GM12878 (cell line): Measurements from ENCODE around the gene USP37. TPM values are rescaled to one million over a fixed set of nuclear protein-coding genes. Genes with fewer than 3 reads are reported as not detected.
A peak's percentile ranks its signal among the peaks of the same experiment; 100 is the strongest.

Source experiments
- HDAC2 ChIP-seq: fragments of 200-600 bp; sonication (generic); IDR thresholded peaks from 2 replicates; pipeline ENCODE4 v1.6.1; 2017
- KDM1A ChIP-seq: fragments of 200-600 bp; sonication (generic); IDR thresholded peaks from 2 replicates; pipeline ENCODE4 v1.6.1; 2016; ENCODE audit warnings: borderline replicate concordance
- MYC ChIP-seq: IDR thresholded peaks from 2 replicates; pipeline ENCODE4 v1.6.1; 2011; ENCODE audit warnings: mild to moderate bottlenecking, low read length, moderate library complexity, inconsistent platforms; ENCODE audit not compliant: insufficient read depth, insufficient replicate concordance, insufficient read length, severe bottlenecking
- NFXL1 ChIP-seq: fragments of 450-650 bp; IDR thresholded peaks from 2 replicates; pipeline ENCODE4 v1.6.1; 2017; ENCODE audit warnings: antibody characterized with exemption, mild to moderate bottlenecking, borderline replicate concordance
- PAX8 ChIP-seq: fragments of 450-650 bp; IDR thresholded peaks from 2 replicates; pipeline ENCODE4 v1.6.1; 2017; ENCODE audit warnings: mild to moderate bottlenecking, moderate library complexity
- SREBF2 ChIP-seq: IDR thresholded peaks from 2 replicates; pipeline ENCODE4 v1.6.1; 2012; ENCODE audit warnings: mild to moderate bottlenecking, low read length
- SUPT20H ChIP-seq: IDR thresholded peaks from 2 replicates; pipeline ENCODE4 v1.6.1; 2011; ENCODE audit warnings: low read depth, mild to moderate bottlenecking, low read length, moderate library complexity, borderline replicate concordance; ENCODE audit not compliant: control insufficient read depth
- ZNF207 ChIP-seq: fragments of 450-650 bp; IDR thresholded peaks from 2 replicates; pipeline ENCODE4 v1.6.1; 2014; ENCODE audit warnings: antibody characterized with exemption, mild to moderate bottlenecking, borderline replicate concordance
- polyA plus RNA-seq, 11 experiments: library from polyadenylated mRNA; depleted of rRNA in 4 of 11; unstranded in 6 of 11; stranded (reverse) in 5 of 11; fragments of >200 nt; fragmentation: Nextera tagmentation in 4 of 11; fragmentation: Illumina TruSeq in 1 of 11; extraction: Ambion mirVana in 4 of 11; extraction: Trizol in 1 of 11; gene quantifications; 1 replicate in 1 of 11; 2 replicates in 10 of 11; pipeline versions ENCODE4 v1.2.1 to v1.2.3, GENCODE V29; 2011 to 2016; ENCODE audit warnings: inconsistent platforms in 2 of 11, missing spikeins in 2 of 11, low read depth in 1 of 11
- total RNA-seq, 4 experiments: library from RNA; depleted of rRNA in 3 of 4; stranded (reverse); fragments of >200 nt in 3 of 4; fragmentation: Illumina TruSeq in 1 of 4; extraction: Trizol in 1 of 4; gene quantifications; 2 replicates each; pipeline versions ENCODE4 v1.2.1 to v1.2.3, GENCODE V29; 2013 to 2021
- TF ChIP-seq, protein P1 (sequence below): fragments of 450-650 bp; IDR thresholded peaks from 2 replicates; pipeline ENCODE4 v1.6.1; 2017; ENCODE audit warnings: mild to moderate bottlenecking, moderate library complexity
- TF ChIP-seq, protein P2 (sequence below): fragments of 450-650 bp; IDR thresholded peaks from 2 replicates; pipeline ENCODE4 v1.6.1; 2017; ENCODE audit warnings: borderline replicate concordance
- TF ChIP-seq, protein P3 (sequence below): fragments of 150-350 bp; IDR thresholded peaks from 2 replicates; pipeline ENCODE4 v1.6.1; 2014; ENCODE audit warnings: mild to moderate bottlenecking, low read depth, low read length
- TF ChIP-seq, protein P4 (sequence below): IDR thresholded peaks from 2 replicates; pipeline ENCODE4 v1.6.1; 2012; ENCODE audit warnings: low read depth, low read length, improper control_type of control experiment
- TF ChIP-seq, protein P5 (sequence below): fragments of 450-650 bp; formaldehyde crosslinking; IDR thresholded peaks from 2 replicates; pipeline ENCODE4 v1.4.0; 2020; ENCODE audit warnings: mild to moderate bottlenecking, moderate library complexity
- TF ChIP-seq, protein P6 (sequence below): fragments of 450-650 bp; IDR thresholded peaks from 2 replicates; pipeline ENCODE4 v1.6.1; 2017; ENCODE audit warnings: mild to moderate bottlenecking, low read depth, inconsistent platforms; ENCODE audit not compliant: poor library complexity, severe bottlenecking

The USP37 gene
- total and polyA plus RNA-seq, 10 of the 15 experiments (the other 5 are each of a cell fraction or from before 2014, with no cell fraction given): 2.8 to 16.0 (median 10.4) TPM

DNA sequence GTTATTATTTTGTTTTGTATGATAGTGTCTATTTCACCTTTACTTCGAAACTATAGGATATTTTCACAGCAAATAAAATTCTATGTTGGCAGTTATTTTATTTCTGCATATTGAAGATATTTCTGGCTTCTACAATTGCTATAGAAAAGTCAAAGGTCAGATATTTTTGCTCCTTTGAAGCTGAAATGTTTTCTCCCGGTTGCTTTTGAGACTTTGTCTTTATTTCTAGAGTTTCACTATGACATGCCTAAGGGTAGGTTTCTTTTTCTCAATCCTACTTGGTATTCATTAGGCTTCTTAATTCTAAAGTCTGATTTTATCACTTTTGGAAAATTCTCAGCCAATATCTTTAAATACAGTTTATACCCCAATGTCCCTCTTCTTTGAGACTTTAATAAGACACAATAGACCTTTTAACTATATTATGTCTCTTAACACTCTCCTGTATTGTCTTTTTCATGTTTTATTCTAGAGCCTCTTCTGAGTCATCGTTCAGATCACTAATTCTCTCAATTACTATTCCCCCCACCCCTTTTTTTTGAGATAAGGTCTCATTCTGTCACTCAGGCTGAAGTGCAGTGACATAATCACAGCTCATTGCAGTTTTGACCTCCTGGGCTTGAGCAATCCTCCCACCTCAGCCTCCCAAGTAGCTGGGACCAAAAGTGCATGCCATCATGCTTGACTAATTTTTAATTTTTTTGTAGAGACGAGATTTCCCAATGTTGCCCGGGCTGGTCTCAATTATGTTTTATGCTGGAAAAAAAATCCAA, 50.5 kb downstream of the USP37 start (continued):
- TF ChIP-seq, protein P1, sequence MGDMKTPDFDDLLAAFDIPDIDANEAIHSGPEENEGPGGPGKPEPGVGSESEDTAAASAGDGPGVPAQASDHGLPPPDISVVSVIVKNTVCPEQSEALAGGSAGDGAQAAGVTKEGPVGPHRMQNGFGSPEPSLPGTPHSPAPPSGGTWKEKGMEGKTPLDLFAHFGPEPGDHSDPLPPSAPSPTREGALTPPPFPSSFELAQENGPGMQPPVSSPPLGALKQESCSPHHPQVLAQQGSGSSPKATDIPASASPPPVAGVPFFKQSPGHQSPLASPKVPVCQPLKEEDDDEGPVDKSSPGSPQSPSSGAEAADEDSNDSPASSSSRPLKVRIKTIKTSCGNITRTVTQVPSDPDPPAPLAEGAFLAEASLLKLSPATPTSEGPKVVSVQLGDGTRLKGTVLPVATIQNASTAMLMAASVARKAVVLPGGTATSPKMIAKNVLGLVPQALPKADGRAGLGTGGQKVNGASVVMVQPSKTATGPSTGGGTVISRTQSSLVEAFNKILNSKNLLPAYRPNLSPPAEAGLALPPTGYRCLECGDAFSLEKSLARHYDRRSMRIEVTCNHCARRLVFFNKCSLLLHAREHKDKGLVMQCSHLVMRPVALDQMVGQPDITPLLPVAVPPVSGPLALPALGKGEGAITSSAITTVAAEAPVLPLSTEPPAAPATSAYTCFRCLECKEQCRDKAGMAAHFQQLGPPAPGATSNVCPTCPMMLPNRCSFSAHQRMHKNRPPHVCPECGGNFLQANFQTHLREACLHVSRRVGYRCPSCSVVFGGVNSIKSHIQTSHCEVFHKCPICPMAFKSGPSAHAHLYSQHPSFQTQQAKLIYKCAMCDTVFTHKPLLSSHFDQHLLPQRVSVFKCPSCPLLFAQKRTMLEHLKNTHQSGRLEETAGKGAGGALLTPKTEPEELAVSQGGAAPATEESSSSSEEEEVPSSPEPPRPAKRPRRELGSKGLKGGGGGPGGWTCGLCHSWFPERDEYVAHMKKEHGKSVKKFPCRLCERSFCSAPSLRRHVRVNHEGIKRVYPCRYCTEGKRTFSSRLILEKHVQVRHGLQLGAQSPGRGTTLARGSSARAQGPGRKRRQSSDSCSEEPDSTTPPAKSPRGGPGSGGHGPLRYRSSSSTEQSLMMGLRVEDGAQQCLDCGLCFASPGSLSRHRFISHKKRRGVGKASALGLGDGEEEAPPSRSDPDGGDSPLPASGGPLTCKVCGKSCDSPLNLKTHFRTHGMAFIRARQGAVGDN: peak; percentile 51; the same call in 1 of the 2 replicates
- TF ChIP-seq HDAC2: no peak
- no peak for TF ChIP-seq SREBF2
- TF ChIP-seq NFXL1: no peak
- no peak for TF ChIP-seq SUPT20H
- no peak for TF ChIP-seq ZNF207
- no peak for TF ChIP-seq KDM1A
- TF ChIP-seq MYC: no peak
- TF ChIP-seq, protein P2, sequence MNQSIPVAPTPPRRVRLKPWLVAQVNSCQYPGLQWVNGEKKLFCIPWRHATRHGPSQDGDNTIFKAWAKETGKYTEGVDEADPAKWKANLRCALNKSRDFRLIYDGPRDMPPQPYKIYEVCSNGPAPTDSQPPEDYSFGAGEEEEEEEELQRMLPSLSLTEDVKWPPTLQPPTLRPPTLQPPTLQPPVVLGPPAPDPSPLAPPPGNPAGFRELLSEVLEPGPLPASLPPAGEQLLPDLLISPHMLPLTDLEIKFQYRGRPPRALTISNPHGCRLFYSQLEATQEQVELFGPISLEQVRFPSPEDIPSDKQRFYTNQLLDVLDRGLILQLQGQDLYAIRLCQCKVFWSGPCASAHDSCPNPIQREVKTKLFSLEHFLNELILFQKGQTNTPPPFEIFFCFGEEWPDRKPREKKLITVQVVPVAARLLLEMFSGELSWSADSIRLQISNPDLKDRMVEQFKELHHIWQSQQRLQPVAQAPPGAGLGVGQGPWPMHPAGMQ: no peak
- TF ChIP-seq, protein P3, sequence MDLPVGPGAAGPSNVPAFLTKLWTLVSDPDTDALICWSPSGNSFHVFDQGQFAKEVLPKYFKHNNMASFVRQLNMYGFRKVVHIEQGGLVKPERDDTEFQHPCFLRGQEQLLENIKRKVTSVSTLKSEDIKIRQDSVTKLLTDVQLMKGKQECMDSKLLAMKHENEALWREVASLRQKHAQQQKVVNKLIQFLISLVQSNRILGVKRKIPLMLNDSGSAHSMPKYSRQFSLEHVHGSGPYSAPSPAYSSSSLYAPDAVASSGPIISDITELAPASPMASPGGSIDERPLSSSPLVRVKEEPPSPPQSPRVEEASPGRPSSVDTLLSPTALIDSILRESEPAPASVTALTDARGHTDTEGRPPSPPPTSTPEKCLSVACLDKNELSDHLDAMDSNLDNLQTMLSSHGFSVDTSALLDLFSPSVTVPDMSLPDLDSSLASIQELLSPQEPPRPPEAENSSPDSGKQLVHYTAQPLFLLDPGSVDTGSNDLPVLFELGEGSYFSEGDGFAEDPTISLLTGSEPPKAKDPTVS: no peak
- TF ChIP-seq, protein P4, sequence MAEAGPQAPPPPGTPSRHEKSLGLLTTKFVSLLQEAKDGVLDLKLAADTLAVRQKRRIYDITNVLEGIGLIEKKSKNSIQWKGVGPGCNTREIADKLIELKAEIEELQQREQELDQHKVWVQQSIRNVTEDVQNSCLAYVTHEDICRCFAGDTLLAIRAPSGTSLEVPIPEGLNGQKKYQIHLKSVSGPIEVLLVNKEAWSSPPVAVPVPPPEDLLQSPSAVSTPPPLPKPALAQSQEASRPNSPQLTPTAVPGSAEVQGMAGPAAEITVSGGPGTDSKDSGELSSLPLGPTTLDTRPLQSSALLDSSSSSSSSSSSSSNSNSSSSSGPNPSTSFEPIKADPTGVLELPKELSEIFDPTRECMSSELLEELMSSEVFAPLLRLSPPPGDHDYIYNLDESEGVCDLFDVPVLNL: no peak
- no peak for TF ChIP-seq PAX8
- TF ChIP-seq, protein P5, sequence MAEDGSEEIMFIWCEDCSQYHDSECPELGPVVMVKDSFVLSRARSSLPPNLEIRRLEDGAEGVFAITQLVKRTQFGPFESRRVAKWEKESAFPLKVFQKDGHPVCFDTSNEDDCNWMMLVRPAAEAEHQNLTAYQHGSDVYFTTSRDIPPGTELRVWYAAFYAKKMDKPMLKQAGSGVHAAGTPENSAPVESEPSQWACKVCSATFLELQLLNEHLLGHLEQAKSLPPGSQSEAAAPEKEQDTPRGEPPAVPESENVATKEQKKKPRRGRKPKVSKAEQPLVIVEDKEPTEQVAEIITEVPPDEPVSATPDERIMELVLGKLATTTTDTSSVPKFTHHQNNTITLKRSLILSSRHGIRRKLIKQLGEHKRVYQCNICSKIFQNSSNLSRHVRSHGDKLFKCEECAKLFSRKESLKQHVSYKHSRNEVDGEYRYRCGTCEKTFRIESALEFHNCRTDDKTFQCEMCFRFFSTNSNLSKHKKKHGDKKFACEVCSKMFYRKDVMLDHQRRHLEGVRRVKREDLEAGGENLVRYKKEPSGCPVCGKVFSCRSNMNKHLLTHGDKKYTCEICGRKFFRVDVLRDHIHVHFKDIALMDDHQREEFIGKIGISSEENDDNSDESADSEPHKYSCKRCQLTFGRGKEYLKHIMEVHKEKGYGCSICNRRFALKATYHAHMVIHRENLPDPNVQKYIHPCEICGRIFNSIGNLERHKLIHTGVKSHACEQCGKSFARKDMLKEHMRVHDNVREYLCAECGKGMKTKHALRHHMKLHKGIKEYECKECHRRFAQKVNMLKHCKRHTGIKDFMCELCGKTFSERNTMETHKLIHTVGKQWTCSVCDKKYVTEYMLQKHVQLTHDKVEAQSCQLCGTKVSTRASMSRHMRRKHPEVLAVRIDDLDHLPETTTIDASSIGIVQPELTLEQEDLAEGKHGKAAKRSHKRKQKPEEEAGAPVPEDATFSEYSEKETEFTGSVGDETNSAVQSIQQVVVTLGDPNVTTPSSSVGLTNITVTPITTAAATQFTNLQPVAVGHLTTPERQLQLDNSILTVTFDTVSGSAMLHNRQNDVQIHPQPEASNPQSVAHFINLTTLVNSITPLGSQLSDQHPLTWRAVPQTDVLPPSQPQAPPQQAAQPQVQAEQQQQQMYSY (CRISPR knock-in tag): no peak
- TF ChIP-seq, protein P6, sequence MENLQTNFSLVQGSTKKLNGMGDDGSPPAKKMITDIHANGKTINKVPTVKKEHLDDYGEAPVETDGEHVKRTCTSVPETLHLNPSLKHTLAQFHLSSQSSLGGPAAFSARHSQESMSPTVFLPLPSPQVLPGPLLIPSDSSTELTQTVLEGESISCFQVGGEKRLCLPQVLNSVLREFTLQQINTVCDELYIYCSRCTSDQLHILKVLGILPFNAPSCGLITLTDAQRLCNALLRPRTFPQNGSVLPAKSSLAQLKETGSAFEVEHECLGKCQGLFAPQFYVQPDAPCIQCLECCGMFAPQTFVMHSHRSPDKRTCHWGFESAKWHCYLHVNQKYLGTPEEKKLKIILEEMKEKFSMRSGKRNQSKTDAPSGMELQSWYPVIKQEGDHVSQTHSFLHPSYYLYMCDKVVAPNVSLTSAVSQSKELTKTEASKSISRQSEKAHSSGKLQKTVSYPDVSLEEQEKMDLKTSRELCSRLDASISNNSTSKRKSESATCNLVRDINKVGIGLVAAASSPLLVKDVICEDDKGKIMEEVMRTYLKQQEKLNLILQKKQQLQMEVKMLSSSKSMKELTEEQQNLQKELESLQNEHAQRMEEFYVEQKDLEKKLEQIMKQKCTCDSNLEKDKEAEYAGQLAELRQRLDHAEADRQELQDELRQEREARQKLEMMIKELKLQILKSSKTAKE: peak; percentile 28
